Caco-2 (cell line): ENCODE results near the gene UGT1A4. TPM values are rescaled to one million over a fixed set of nuclear protein-coding genes. Genes with fewer than 3 reads are reported as not detected.
"Not testable (repeated sequence)": the region's sequence is repeated elsewhere in the genome, so short reads cannot be mapped to it uniquely, and the experiment has no call there.

ENCODE experiments used
- BruUV-seq: library from RNA; stranded (reverse); fragments of 400-500 nt; replicated peaks from 2 replicates; lab custom pipeline; 2021; lab: Mats Ljungman, UMichigan
- CTCF ChIA-PET: fragments of 300-600 bp; sonication (Branson Sonifier 250); formaldehyde crosslinking; loops from one replicate; lab custom pipeline; 2022; ENCODE audit warnings: antibody characterized with exemption; lab: Charles Lee
- POLR2A ChIA-PET: fragments of 300-600 bp; sonication (Branson Sonifier 250); formaldehyde crosslinking; loops from one replicate; lab custom pipeline; 2022; ENCODE audit warnings: antibody characterized with exemption; lab: Charles Lee
- DNase-seq, 2 experiments: peaks; one replicate each; pipeline versions ENCODE4 v3.0.0 to v3.0.0-alpha.2; 2020 to 2022
- H3K27me3 ChIP-seq: replicated peaks from 2 replicates; pipeline ENCODE4 v1.6.0; 2011; ENCODE audit warnings: low read length; ENCODE audit not compliant: control insufficient read depth, insufficient read depth
- H3K36me3 ChIP-seq: 2 replicates; pipeline ENCODE4 v1.5.1; 2011; ENCODE audit warnings: low read length; ENCODE audit not compliant: control insufficient read depth, insufficient read depth
- H3K4me1 ChIP-seq: fragments of 250-450 bp; sonication (Bioruptor Pico); 2 replicates; pipeline ENCODE4 v1.5.1; 2020; ENCODE audit warnings: mild to moderate bottlenecking
- H3K4me3 ChIP-seq: 2 replicates; pipeline ENCODE4 v1.5.1; 2011; ENCODE audit warnings: low read depth, mild to moderate bottlenecking, control low read depth, low read length
- H3K9me3 ChIP-seq: fragments of 250-450 bp; sonication (Bioruptor Pico); 2 replicates; pipeline ENCODE4 v1.5.1; 2020; ENCODE audit warnings: mild to moderate bottlenecking, moderate library complexity
- H3K27ac Mint-ChIP-seq: one replicate; pipeline ENCODE4 v1.8.0; 2022; ENCODE audit warnings: mixed read lengths; ENCODE audit not compliant: unreplicated experiment
- H3K27me3 Mint-ChIP-seq: one replicate; pipeline ENCODE4 v1.8.0; 2022; ENCODE audit warnings: mixed read lengths; ENCODE audit not compliant: insufficient read depth, unreplicated experiment
- H3K36me3 Mint-ChIP-seq: one replicate; pipeline ENCODE4 v1.8.0; 2022; ENCODE audit warnings: mild to moderate bottlenecking, mixed read lengths; ENCODE audit not compliant: insufficient read depth, unreplicated experiment
- H3K4me1 Mint-ChIP-seq: one replicate; pipeline ENCODE4 v1.8.0; 2022; ENCODE audit warnings: low read depth, mixed read lengths; ENCODE audit not compliant: unreplicated experiment
- H3K4me3 Mint-ChIP-seq: one replicate; pipeline ENCODE4 v1.8.0; 2022; ENCODE audit warnings: mild to moderate bottlenecking, moderate library complexity, mixed read lengths; ENCODE audit not compliant: unreplicated experiment
- H3K9me3 Mint-ChIP-seq: one replicate; pipeline ENCODE4 v1.8.0; 2022; ENCODE audit warnings: mixed read lengths; ENCODE audit not compliant: unreplicated experiment
- intact Hi-C: fragments of 100-400 bp; cut with micrococcal nuclease; formaldehyde crosslinking; loops from one replicate; pipeline ENCODE4 v1.10.0; 2022; ENCODE audit not compliant: unreplicated experiment
- total RNA-seq: library from RNA; stranded (reverse); gene quantifications from 2 replicates; pipeline ENCODE4 v1.2.3, GENCODE V29; 2022
- TF ChIP-seq, protein P1 (sequence below), 2 experiments: fragments of 200-600 bp in 1 of 2; IDR thresholded peaks; 1 replicate in 1 of 2; 2 replicates in 1 of 2; pipeline versions ENCODE4 v1.5.1 to v1.8.0; 2011 to 2022; ENCODE audit warnings: antibody characterized with exemption in 1 of 2, control low read depth in 1 of 2, inconsistent platforms in 1 of 2, low read depth in 1 of 2, low read length in 1 of 2, mild to moderate bottlenecking in 1 of 2, moderate library complexity in 1 of 2; ENCODE audit not compliant: insufficient read depth in 1 of 2, severe bottlenecking in 1 of 2, unreplicated experiment in 1 of 2

Gene UGT1A4
- total RNA-seq, 1 experiment from 2014 or later, result 0.79 TPM

DNA sequence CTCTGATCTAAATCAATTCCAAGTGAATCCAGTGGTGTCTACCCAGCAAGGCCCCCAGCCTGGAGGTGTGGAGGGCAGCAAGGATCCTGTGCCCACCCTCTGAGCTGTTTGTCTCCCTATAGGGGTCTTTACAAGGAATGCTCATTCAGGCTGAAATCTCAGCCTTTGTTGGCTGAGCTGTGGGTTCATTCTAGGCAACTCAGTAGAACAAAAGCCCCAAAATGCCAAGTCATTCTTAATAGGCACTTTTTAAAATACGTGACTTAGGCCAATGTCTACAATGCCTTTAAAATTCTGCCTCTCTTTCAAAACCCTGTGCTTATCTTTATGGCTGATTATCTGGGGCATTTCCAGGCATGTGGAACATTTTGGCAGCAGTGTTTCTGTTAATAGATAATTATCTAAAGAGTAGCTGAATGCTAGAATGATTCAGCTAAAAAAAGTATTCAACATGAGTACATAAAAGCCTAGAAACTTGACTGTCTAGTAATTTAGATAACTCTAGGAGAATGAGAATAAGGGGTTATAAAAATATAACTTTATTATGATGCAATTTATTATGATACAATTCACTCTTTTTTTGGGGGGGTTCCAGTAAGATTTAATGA, 18.4 kb upstream of the UGT1A4 start:
- peak; percentile 53 to 66 for DNase-seq
- Mint-ChIP-seq H3K9me3 (peaks cover 10% of the 10 kb centered on the region), H3K36me3 (peaks cover 14% of the 10 kb centered on the region), H3K27me3 (no peaks in the 10 kb centered on the region), H3K27ac (peak overlapping the region; percentile 93), H3K4me3 (no peak overlapping the region), H3K4me1 (peaks cover 27% of the 10 kb centered on the region)
- Histone ChIP-seq H3K36me3 (no peaks in the 10 kb centered on the region), H3K4me3 (no peak overlapping the region), H3K9me3 (no peaks in the 10 kb centered on the region), H3K27me3 (no peaks in the 10 kb centered on the region), H3K4me1 (peaks cover 46% of the 10 kb centered on the region)
- ChIA-PET CTCF (no interaction called here), POLR2A (no interaction called here)
- intact Hi-C loops, result no loop called here
- TF ChIP-seq, protein P1, sequence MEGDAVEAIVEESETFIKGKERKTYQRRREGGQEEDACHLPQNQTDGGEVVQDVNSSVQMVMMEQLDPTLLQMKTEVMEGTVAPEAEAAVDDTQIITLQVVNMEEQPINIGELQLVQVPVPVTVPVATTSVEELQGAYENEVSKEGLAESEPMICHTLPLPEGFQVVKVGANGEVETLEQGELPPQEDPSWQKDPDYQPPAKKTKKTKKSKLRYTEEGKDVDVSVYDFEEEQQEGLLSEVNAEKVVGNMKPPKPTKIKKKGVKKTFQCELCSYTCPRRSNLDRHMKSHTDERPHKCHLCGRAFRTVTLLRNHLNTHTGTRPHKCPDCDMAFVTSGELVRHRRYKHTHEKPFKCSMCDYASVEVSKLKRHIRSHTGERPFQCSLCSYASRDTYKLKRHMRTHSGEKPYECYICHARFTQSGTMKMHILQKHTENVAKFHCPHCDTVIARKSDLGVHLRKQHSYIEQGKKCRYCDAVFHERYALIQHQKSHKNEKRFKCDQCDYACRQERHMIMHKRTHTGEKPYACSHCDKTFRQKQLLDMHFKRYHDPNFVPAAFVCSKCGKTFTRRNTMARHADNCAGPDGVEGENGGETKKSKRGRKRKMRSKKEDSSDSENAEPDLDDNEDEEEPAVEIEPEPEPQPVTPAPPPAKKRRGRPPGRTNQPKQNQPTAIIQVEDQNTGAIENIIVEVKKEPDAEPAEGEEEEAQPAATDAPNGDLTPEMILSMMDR (IDR thresholded peaks at IDR 0.05; ENCODE audit: insufficient read depth in 1 of 2, low read depth in 1 of 2, low read length in 1 of 2, severe bottlenecking in 1 of 2, unreplicated experiment in 1 of 2), result no peak
- no TSS peak for BruUV-seq

DNA sequence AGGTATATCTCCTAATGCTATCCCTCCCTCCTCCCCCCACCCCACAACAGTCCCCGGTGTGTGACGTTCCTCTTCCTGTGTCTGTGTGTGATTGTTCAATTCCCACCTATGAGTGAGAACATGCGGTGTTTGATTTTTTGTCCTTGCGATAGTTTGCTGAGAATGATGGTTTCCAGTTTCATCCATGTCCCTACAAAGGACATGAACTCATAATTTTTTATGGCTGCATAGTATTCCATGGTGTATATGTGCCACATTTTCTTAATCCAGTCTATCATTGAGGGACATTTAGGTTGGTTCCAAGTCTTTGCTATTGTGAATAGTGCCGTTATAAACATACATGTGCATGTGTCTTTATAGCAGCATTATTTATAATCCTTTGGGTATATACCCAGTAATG, 17.7 kb upstream of the UGT1A4 start:
- CTCF ChIA-PET, result not testable (repeated sequence)

DNA sequence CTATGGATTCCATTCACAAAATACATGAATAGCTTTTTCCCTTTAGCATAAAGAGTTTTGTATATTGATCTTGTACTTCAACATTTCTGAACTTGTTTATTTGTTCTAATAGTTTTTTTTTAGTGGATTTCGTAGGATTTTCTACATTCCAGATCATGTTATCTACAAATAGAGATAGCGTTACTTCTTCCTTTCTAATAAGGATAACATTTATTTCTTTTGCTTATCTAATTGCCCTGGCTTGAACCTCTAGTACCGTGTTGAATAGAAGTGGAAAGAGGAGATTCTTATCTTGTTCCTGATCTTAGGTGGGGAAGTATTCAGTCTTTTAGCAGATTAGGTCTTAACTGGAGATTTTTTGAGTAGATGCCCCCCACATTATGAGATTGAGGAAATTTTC, 16.3 kb upstream of the UGT1A4 start:
- ChIA-PET POLR2A (no interaction called here), CTCF (no interaction called here)
- TF ChIP-seq, protein P1 (IDR thresholded peaks at IDR 0.05; ENCODE audit: insufficient read depth in 1 of 2, low read depth in 1 of 2, low read length in 1 of 2, severe bottlenecking in 1 of 2, unreplicated experiment in 1 of 2), result no peak

More for the DNA sequence above, 17.7 kb upstream of the UGT1A4 start:
- H3K9me3 Mint-ChIP-seq, H3K9me3 ChIP-seq, POLR2A ChIA-PET, H3K4me3 Mint-ChIP-seq, H3K27me3 ChIP-seq, H3K36me3 ChIP-seq, DNase-seq, H3K27me3 Mint-ChIP-seq, intact Hi-C loops, BruUV-seq, H3K4me3 ChIP-seq: not testable (repeated sequence)
- peaks cover 33% of the 10 kb centered on the region for H3K4me1 Mint-ChIP-seq
- H3K36me3 Mint-ChIP-seq, result peaks cover 14% of the 10 kb centered on the region
- peak overlapping the region; percentile 66 for H3K27ac Mint-ChIP-seq
- H3K4me1 ChIP-seq, result peaks cover 46% of the 10 kb centered on the region

More for the DNA sequence above, 16.3 kb upstream of the UGT1A4 start:
- DNase-seq, result no peak
- Mint-ChIP-seq H3K27me3 (no peaks in the 10 kb centered on the region), H3K9me3 (peaks cover 10% of the 10 kb centered on the region), H3K36me3 (peaks cover 14% of the 10 kb centered on the region), H3K27ac (peak overlapping the region; percentile 70), H3K4me3 (no peak overlapping the region), H3K4me1 (peaks cover 33% of the 10 kb centered on the region)
- Histone ChIP-seq H3K9me3 (no peaks in the 10 kb centered on the region), H3K27me3 (no peaks in the 10 kb centered on the region), H3K36me3 (no peaks in the 10 kb centered on the region), H3K4me3 (no peak overlapping the region), H3K4me1 (peaks cover 51% of the 10 kb centered on the region)
- no TSS peak for BruUV-seq
- intact Hi-C loops, result no loop called here
